Smooth muscle cell of the brain vasculature (primary cell): Measurements from ENCODE around the gene HOXD8.

Experiments used
- DNase-seq: peaks from one replicate; pipeline ENCODE4 v3.0.0-alpha.2; 2012; ENCODE audit warnings: low read depth, low spot score

Gene HOXD8

DNA sequence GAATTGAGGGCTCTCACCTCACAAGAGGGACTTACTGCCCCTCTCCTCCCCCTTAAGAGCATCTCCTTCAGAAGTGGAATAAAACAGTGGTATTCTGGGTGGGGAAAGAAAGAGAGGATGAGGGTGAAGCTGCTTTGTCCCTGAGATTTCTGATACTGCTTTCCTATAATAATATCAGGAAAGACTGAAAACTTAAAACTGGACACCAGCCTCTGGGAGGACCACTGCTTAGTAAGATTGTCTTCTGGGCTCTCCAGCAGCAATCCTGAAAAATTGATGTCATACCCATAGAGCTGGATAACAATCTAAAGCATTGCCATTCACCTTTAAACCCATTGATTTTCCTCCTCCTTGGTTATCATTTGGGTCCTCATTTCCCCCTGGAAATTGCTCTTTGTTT, 17.1 kb downstream of the HOXD8 start:
- no peak for DNase-seq

DNA sequence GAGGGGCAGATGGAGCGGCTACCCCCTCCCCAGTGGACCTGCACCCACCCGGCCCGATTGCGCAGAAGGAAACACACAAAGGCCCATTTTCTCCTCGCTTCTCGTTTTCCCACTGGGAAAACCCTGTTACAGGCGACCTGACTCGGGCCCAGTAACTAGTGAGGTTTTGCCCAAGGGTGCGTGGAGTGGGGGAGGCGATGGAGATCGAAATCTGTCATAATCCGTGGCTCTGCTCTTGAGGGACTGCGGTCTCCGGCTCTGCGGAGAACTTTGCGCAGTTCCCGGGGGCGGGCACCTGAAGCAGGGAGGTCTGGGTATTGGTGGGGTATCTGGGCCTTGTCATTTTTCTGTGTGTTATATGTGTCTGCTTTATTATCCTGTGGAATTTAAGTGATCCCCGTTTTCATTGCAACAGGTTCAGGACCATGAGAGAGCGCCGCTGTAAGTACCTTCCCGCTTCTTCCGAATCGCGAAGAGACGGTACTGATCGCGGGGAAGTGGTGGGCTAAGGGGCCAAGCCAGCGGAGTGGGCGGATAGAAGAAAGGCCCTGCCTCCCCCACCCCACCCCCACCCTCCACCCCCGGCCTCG, 17.8 kb downstream of the HOXD8 start:
- DNase-seq: no peak

DNA sequence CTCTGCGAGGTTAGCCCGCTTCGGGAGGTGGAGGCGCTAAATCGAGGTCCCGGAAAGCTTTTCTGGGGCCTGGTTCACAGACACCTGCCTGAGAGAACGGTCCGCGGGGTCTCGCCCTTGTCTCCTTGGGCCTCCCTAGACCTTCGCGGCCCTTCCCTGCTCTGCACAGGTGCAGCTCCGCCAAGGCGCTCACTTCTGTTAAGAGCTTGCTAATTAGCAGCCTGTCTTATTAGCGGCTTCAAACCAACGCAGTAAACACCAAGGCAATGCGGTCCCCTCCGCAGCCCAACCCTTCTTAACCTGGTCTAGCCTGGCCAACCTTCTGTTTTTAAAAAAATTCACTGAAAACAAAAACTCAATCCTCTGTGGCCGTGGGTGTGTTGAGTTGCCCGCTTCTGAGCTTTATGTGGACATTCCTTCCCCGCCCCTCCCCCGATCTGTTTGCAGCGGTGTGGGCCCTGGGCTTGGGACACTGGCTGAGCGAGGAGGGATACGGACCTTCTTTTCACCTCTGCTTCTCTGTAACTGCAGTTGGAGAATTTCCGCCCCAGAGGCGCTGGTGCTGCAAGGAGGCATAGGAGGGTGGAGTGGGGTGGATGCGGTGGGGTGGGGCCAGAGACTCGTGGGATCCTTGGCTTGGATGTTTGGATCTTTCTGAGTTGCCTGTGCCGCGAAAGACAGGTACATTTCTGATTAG, 18.4 kb downstream of the HOXD8 start:
- no peak for DNase-seq

DNA sequence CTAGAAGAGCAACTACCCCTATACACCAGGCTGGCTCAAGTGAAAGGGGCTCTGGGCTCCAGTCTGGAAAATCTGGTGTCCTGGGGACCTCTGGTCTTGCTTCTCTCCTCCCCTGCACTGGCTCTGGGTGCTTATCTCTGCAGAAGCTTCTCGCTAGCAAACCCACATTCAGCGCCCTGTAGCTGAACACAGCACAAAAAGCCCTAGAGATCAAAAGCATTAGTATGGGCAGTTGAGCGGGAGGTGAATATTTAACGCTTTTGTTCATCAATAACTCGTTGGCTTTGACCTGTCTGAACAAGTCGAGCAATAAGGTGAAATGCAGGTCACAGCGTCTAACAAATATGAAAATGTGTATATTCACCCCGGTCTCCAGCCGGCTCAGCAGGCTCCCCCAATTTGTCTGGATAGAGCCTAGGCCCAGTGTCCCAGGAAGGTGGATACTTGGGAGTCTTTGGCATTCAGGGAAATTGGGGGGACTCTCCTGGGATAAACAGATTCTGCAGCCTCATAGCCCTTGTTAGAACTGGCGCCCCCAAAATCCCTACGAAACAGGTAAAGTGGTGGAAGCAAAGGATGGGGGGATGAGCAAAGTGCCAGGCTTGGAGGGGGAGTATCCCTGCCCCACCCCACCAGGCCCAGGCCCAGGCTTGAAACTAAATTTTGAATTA, 19.4 kb downstream of the HOXD8 start:
- DNase-seq: no peak

DNA sequence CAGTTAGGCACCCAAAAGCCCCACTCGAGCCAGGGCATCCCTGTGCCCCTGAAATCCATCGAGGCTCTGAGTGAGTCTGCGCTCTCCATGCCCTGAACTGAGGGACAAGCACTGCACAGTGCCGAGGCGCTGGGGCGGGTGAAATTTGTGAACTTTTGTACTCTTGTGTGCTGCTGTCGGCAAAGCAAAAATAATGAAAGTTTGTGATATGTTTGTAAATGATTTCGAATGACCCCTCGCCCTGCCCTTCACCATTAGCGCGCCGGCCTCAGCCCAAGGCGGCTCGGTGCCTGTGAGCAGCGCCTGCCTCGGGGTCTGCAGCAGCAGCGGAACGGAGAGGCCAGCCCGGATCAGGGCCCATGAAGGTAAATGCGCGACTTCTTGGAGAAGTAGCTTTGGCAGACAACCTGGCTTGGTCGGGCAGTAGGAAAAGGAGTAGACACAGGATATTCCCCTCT, 20.0 kb downstream of the HOXD8 start:
- DNase-seq: no peak

DNA sequence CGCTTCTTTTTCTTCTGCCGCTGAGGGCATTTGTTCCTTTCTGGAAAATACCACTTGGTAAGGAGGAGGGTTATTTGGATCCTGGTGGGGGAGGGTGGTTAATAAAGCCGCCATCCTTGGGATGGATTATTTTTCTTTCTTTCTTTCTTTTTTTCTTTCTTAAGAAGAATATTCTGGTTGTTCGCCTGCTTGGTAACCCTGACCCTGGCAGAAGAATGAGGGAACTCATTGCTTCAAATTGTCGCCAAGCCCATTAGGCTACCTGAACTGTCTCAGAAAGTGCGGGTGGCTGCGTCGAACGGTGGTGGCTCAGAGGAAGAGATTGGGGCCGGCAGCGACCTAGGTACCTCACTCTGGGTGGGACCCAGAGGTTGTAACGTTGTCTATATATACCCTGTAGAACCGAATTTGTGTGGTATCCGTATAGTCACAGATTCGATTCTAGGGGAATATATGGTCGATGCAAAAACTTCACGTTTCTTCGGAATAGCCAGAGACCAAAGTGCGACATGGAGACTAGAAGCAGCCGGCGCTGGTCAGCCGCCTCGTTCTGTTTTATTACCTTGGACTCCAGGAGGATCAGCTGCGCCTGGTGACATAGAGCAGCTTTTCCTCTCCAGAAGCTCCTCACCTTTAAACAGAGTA, 20.6 kb downstream of the HOXD8 start:
- DNase-seq: no peak

DNA sequence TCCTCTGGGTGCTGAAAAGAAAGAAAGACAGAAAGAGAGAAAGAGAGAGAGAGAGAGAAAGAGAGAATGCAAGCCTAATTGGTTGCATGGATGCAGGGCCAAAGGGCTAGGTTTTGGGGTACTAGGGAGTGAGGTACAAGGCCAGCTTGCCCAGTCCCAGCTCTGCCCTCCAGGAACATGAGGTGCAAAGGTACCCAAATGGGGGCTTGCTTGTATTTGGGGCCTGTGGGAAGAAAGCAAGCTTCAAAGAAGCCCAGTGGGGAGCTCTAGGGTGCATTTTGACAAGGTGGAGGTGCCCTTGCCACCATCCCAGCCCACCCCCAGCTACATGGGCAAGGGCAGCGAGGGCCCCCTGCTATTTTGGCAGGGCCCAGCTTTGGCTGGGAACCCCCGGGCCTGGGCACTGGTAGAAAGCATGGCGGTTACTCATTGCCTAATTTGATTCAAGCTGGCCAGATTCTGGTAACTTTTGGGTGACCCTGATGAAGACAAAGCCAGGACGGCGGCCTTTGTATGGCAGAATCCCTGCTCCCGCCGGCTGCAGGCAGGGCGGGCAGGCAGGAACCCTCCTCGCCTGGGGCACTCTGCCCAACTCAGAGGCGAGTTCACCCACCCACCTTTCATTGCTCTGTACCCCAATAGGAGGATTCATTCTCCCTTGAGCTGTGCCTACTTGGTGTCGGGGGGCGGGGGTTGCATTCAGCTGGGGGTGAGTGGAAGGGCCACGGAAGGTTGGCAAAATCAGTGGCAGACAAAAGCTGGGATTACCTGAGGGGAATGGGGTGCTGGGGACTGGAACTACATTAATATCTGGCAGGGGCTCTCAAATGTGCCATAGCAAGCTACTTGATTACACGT, 21.3 kb downstream of the HOXD8 start:
- DNase-seq: no peak

DNA sequence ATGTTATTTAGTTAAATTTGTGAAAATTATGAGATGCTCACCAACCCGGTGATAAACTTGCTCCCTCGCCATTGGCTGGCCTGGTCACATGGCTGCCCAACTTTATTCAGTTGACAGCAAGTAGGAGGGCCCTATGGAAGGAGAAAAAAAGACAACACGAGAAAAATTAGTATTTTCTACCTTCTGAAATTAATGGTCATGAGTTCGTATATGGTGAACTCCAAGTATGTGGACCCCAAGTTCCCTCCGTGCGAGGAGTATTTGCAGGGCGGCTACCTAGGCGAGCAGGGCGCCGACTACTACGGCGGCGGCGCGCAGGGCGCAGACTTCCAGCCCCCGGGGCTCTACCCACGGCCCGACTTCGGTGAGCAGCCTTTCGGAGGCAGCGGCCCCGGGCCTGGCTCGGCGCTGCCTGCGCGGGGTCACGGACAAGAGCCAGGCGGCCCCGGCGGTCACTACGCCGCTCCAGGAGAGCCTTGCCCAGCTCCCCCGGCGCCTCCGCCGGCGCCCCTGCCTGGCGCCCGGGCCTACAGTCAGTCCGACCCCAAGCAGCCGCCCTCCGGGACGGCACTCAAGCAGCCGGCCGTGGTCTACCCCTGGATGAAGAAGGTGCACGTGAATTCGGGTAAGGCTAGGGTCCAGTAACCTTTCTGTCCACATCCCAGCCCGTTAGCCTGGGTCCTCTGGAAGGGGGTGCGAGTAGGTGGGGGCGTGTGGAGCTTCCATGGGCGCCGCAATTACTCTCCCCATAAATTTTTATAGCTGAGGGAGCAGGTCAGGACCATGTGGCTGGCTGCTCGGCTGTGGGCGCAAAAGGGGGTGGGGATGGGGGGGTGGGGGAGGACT, 22.2 kb downstream of the HOXD8 start, which contains the start of gene HOXD4:
Gene HOXD4 (plus strand): TSS at position 109 of the 846 bp plus-strand sequence. CDS start 84 bp downstream, at position 193.
- no peak for DNase-seq

DNA sequence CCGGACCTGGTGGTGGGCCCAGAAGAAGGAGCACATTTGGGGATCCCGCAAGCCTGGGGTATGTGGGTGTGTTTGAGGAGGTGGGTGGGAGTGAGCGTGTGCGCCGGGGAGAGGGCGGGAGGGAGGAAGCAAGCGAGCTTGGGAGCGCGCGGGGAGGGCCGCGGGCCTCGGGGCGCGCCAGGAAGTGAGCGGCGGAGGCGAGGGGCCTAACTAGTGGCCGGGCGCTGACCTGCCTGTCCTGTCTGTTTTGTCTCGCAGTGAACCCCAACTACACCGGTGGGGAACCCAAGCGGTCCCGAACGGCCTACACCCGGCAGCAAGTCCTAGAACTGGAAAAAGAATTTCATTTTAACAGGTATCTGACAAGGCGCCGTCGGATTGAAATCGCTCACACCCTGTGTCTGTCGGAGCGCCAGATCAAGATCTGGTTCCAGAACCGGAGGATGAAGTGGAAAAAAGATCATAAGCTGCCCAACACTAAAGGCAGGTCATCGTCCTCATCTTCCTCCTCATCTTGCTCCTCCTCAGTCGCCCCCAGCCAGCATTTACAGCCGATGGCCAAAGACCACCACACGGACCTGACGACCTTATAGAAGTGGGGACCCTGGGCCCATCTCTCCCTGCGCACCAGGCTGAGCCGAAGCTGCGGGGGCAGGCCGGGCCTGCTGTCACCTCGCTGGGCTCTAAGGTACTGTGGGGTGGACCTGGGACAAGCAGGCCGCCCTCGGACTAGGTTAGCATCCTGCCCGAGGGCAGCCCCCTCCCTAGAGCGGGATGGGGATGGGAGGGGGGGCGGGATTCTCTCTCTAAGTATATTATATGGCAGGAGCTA, 23.1 kb downstream of the HOXD8 start:
- no peak for DNase-seq

DNA sequence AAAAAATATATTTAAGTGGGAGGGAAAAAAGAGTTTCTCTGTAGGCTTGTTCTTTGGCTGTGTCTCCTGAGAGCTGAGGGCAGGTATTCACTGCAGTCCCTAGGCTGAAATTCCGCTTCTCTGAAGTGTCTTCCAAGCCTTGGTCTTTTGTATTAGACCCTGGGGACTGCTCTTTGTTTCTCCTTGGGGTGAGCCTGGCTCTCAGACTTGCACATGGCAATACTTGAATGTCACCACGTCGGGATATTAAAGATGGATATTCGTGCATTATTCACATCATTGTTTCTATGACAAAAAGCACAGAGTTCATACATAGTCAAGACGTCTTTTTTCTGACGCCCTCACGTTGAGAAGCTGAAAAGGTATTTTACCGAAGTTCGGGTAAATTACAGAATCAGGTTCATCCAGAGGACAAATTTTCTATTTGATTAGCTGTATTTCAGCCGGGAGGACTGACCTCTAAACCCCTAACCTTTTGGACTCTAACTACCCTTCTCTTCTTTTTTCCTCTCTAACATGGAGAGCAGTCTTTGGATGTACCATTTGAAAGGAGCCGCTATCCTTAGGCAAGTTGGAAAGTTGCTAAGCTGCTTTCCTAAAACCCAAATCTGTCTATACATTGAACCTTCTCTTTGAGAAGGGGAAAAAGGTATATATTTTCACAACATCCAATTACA, 25.2 kb downstream of the HOXD8 start:
- no peak for DNase-seq

DNA sequence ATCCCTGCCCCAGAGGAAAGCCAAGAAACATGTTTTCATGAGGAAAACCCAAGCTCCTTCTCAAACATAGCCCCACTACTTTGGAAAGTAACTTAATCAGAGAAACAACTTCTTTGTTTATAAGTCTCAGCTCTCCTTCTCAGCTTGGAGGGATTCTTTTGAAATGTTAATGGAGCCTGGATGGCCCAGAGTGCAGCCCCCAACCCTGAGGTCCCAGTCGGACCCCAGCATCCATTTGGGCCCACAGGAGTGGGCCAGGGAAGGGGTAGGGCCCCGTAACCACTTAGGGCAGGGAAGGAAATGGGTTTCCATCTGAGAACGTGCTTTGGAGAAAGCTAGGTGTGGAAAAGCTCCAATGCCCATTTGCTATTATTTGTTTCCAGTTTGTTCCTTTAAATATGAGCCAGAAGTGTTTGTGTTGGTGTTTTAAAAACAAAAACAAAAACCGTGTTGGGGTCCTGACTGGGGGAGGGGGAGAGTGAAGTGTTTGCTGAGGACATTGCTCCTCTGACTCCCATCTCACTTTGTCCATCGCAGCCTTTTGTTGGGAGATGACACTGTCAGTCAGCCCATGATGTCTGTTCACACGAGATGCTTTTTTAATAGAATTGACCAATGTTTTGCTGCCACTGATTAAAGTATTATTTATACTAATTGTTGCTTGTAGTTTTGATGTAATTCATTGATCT, 26.0 kb downstream of the HOXD8 start:
- DNase-seq: no peak

DNA sequence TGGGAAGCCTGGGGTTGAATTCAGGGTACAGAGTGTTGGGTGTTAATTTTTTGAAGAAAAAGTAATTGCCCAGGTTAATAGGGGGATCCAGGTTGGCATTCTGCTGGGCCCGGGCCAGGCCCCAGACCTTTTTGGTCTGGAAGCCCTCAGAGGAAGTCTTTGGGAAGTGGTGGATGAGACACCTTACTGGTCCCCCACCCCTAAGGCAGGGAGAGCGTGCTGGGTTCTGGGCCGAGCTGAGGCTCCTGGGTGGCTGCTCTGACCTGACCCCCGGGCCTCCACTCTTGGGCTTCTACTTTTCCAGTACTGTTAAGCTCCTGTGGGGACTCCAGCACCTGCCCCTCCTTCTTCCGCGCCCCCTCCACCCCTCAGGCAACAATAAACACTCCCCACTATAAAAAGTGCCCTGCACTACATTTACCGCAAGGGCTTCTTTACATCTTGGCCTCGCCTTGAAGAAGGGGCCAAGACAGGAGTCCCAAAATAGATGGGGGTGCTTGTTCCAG, 26.8 kb downstream of the HOXD8 start:
- DNase-seq: no peak

DNA sequence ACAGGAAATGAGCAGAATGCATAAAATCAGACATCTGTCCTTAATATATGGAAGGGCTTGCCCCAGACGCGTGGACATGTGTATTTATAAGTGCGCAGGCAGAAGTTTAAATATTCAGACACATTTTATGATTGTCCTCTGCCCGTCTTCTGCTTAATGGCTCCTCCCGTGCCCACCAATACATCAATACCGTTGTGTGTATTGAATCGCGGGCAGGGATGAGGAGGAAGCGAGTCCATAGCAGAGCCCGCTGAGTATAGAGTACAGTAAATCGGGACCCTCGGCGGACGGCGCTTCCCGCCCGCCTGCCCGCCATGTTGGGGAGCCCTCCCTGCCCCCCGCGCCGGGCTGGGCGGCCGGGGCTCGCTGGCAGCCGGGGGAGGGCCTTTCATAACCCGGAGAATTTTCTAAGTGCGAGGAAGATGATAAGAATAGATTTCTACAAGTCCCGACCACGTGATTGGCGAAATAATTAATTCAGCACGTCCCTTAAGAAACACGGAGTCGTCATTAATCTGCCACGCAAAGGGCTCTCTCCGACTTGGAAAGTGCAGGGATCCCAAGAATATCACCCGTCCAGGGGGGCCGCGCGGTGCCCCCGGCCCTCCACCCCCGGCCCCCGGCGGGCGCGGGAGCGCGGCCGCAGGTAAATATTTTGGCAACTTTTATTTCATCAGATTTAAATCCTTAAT, 27.4 kb downstream of the HOXD8 start, which contains the start of gene HOXD3:
Gene HOXD3 (plus strand): TSS at position 501 of the 692 bp plus-strand sequence. CDS start 11,808 bp downstream, outside the sequence.
- no peak for DNase-seq

DNA sequence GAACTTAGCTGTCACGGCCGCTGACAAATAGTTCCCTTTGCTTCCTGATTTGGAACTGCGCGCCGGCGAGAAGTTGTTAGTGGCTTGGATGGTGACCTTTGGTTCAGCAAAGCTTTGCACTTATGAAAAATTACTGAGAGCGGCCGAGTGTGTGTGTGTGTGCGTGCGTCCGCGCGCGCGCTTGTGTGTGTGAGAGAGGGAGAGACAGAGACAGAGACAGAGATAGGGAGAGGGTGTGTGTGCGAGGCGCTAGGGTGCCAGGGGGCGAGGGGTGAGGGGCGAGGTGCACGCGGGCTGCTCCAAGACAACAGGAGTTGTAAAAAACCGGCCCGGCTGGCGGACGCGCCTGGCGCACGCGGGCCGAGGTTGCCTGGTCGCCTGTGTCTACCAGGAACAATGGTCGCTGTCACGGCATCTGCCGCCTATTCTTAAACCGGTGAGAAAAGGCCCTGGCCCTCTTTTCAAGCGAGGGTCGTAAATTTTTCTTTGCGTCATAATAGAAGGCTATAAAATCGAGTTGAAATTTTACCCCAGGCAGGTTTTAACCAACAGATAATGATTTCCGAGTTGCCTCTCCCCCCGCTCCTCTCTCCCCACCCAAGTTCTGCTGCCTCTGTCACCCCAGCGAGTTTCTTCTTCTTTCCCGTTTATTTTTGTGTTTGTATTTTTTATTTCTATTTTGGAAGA, 28.1 kb downstream of the HOXD8 start:
- no peak for DNase-seq

DNA sequence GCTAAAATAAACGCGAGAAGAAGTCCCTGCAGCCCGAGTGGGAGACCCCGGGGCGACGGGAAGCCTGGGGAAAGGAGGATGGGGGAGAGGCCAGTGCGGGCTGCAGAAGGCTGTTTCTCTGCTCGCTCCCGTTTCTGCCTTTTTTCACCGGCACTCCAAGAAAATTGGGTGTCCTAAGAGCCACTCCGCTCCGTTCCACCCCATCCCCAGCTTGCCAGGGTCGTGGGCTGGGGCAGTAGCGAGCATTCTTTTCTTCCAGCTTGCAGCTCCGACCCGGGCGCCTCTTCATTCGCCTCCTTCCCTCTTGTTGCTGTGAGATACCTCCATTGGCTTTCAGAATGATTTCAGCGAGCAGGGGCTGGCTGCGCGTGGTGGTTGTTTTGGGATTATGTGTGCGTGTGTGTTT, 28.7 kb downstream of the HOXD8 start:
- DNase-seq: no peak

DNA sequence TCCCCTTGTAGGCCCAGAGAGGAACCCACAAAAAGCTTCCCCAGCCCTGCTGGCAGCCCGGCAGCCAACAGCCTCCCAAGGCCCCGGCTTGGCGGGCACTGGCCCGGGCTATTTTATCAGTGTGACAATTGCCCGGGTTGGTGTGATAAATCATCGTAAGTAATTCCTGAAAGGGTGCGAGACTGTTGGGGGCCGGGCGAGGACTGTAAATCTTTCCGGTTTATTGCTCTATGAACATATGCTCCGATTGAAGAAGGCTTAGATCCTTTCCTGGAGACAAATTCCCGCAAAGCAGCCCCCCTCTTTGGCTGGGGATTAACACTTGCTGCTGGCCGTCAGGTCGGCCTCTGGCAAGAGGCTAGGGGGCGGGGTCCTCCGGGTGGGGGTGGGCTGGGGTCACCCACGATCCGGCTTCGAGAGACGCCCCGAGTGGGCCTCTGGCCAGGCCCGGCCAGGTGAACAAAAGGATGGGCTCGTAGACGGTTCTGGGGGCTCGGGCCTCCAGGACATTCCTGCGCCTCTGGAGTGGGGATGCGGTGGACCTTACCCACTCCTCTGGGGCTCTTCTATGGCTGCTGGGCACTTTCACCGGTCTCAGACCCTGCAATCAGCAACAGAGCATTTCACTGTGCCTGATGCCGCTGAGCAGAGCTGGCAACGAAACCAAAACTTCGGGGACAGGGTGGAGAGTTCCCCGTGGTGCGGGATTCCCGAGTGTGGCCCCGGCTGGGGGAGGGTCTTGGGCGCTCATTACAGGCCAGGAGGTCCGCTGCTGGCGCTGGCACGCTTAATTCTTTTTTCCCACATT, 29.6 kb downstream of the HOXD8 start:
- DNase-seq: no peak
